NCI-H1930 (cell line): Measurements from ENCODE around the gene S100A5.

Experiments used
- DNase-seq, 2 experiments: peaks; one replicate each; lab custom pipeline; 2025; lab: John Stamatoyannopoulos, UW

S100A5 gene

GRCh38 chr1:153506831-153507413, 33.8 kb downstream of the S100A5 start:
- DNase-seq, result no peak

GRCh38 chr1:153506386-153506785, 34.3 kb downstream of the S100A5 start:
- no peak for DNase-seq

GRCh38 chr1:153505576-153505975, 35.2 kb downstream of the S100A5 start:
- DNase-seq, result no peak

- DNase-seq, result no peak
Observed at GRCh38 chr1:153503766-153504165, 37.0 kb downstream of the S100A5 start.

- no peak for DNase-seq
Observed at GRCh38 chr1:153498746-153499145, 42.0 kb downstream of the S100A5 start.

- no peak for DNase-seq
Observed at GRCh38 chr1:153495536-153495935, 45.2 kb downstream of the S100A5 start.

GRCh38 chr1:153494976-153495535, 45.7 kb downstream of the S100A5 start:
- peak; percentile 65 to 67 for DNase-seq

GRCh38 chr1:153493343-153493960, 47.3 kb downstream of the S100A5 start:
- no peak for DNase-seq

GRCh38 chr1:153490272-153491051, 50.3 kb downstream of the S100A5 start:
- peak in 1 of 2 experiments; percentile 20 for DNase-seq

GRCh38 chr1:153488731-153489130, 52.0 kb downstream of the S100A5 start:
- no peak for DNase-seq

GRCh38 chr1:153487707-153488106, 53.0 kb downstream of the S100A5 start:
- DNase-seq, result no peak
